GM21367 (cell line): Measurements from ENCODE around the gene CABCOCO1.

ENCODE experiments used
- ATAC-seq: cut with Tn5 transposase; IDR thresholded peaks from one replicate; pipeline ENCODE4 v1.9.1; 2021; ENCODE audit not compliant: unreplicated experiment

CABCOCO1 gene

GRCh38 chr10:61752111-61753011, 89.6 kb downstream of the CABCOCO1 start:
- ATAC-seq = peak; percentile 55

- no peak for ATAC-seq
These were observed 90.7 kb downstream of the CABCOCO1 start for GRCh38 chr10:61753453-61753852.

GRCh38 chr10:61754587-61755550, 92.1 kb downstream of the CABCOCO1 start:
- ATAC-seq = no peak

GRCh38 chr10:61757001-61757400, 94.3 kb downstream of the CABCOCO1 start:
- ATAC-seq = no peak

- ATAC-seq = no peak
These were observed 95.0 kb downstream of the CABCOCO1 start for GRCh38 chr10:61757525-61758397.

- no peak for ATAC-seq
These were observed 95.7 kb downstream of the CABCOCO1 start for GRCh38 chr10:61758433-61758832.

- no peak for ATAC-seq
These were observed 97.0 kb downstream of the CABCOCO1 start for GRCh38 chr10:61759751-61760150.

- no peak for ATAC-seq
These were observed 98.5 kb downstream of the CABCOCO1 start for GRCh38 chr10:61760943-61761824.

GRCh38 chr10:61761825-61762217, 99.1 kb downstream of the CABCOCO1 start:
- ATAC-seq = no peak

GRCh38 chr10:61763778-61764177, 101.0 kb downstream of the CABCOCO1 start:
- no peak for ATAC-seq

- no peak for ATAC-seq
These were observed 101.8 kb downstream of the CABCOCO1 start for GRCh38 chr10:61764486-61764885.

GRCh38 chr10:61765176-61766087, 102.7 kb downstream of the CABCOCO1 start:
- ATAC-seq = no peak

GRCh38 chr10:61766927-61767326, 104.2 kb downstream of the CABCOCO1 start:
- no peak for ATAC-seq

- ATAC-seq = no peak
These were observed 111.3 kb downstream of the CABCOCO1 start for GRCh38 chr10:61774031-61774430.

- ATAC-seq = no peak
These were observed 112.4 kb downstream of the CABCOCO1 start for GRCh38 chr10:61775111-61775510.

- ATAC-seq = no peak
These were observed 114.0 kb downstream of the CABCOCO1 start for GRCh38 chr10:61776615-61777266.

- no peak for ATAC-seq
These were observed 115.4 kb downstream of the CABCOCO1 start for GRCh38 chr10:61778137-61778536.

GRCh38 chr10:61779276-61779675, 116.5 kb downstream of the CABCOCO1 start:
- ATAC-seq = no peak
